Pericardium fibroblast (primary cell): ENCODE data around the gene RPS6KA4. TPM values are rescaled to one million over a fixed set of nuclear protein-coding genes. Genes with fewer than 3 reads are reported as not detected.

Experiments used
- total RNA-seq: library from RNA; depleted of rRNA; stranded (reverse); fragments of >200 nt; gene quantifications from 2 replicates; pipeline ENCODE4 v1.2.3, GENCODE V29; 2015

The RPS6KA4 gene
- 34.6 and 55.2 TPM in 2 replicates for total RNA-seq

GRCh38 chr11:64358907-64359711 is at the start of gene RPS6KA4:
Gene RPS6KA4, plus strand, starts transcription at chr11:64359162. Its CDS starts 74 bp downstream, at chr11:64359236.

DNA sequence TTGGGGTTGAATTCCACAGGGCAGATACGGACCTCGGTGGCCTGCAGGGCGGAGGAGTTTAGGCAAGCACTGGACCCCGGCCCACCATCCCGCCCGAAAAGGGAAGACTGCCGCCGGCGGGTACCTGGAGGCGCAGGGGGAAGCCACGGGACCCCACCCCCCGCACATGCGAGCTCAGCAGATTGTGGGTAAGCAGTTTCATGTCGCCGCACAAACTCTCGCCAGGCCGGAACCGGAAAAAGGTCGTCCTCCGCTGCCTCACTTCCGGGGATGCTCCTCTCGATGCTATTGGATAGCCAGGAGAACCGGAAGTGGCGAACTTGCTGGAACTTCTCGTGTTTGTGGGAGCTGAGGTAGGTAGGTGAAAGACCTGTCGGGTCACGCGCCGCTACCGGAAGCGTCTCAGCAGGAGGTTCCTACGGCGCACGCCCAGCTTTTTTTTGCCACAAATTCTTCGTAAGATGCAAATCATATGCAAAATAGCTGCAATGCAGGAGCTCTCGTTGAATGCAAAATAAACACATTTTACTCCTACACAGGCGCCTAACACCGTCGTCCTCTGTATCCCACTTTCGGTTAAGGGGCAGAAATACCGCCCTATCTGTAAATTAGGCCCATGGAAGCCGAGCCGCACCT is 41.5 kb upstream of the RPS6KA4 start, which contains the start of gene TRMT112:
Gene TRMT112 (minus strand): TSS at position 235 of the 636 bp plus-strand sequence. CDS start 33 bp downstream, at position 202.

GRCh38 chr11:64317961-64318765 is 40.8 kb upstream of the RPS6KA4 start, which contains the start of gene PRDX5:
Gene PRDX5, plus strand, starts transcription at chr11:64318121. Its CDS starts 95 bp downstream, at chr11:64318216.

DNA sequence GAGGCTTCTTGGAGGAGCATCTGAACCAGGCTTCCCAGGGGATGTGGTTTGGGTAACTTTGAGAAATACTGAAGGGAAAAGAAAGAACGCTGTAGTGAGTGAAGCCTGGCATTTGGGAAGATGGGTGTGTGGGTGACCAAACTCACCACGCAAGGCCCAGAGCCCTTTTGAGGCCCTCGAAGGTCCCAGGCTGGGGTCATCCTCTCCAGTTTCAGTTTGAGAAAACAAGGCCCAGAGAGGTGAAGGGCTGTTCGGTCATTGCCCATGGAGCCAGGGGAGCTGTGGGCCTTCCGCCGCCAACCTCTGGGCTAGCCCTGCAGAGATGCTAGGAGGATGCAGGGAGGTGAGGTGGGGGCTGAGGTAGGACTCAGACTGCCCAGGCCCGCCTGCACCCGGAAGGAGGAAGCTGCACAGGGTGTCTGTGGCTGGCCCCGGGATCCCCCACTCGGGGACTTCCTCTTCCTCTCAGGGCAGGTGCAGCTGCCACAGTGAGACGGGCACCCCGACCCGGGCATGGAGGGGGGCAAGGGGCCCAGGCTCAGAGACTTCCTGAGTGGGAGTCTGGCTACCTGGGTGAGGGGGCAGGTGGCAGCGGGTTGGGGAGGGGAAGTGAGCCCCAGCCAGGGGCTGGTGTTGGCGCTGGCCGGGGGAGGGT is 19.1 kb upstream of the RPS6KA4 start, which contains the start of gene CCDC88B:
Gene CCDC88B (plus strand): TSS at position 451 of the 655 bp plus-strand sequence. CDS start 63 bp downstream, at position 514.

Other genes with a start within 250 kb of the RPS6KA4 start
- 24.4 and 39.9 TPM in 2 replicates for gene MACROD1, start 193.0 kb upstream of the RPS6KA4 start, total RNA-seq
- gene STIP1, start 173.0 kb upstream of the RPS6KA4 start, total RNA-seq, result 88.1 and 90.1 TPM in 2 replicates
- gene FERMT3, start 152.4 kb upstream of the RPS6KA4 start, total RNA-seq, result 3.2 and 3.4 TPM in 2 replicates
- 53.7 and 59.2 TPM in 2 replicates for gene TRPT1, start 133.0 kb upstream of the RPS6KA4 start, total RNA-seq
- 33.8 and 51.9 TPM in 2 replicates for gene NUDT22, start 132.9 kb upstream of the RPS6KA4 start, total RNA-seq
- gene DNAJC4, start 128.6 kb upstream of the RPS6KA4 start, total RNA-seq, result 14.0 and 32.9 TPM in 2 replicates
- 70.5 and 97.3 TPM in 2 replicates for gene VEGFB, start 124.6 kb upstream of the RPS6KA4 start, total RNA-seq
- 43.6 and 94.6 TPM in 2 replicates for gene FKBP2, start 118.1 kb upstream of the RPS6KA4 start, total RNA-seq
- 184 and 217 TPM in 2 replicates for gene PPP1R14B, start 112.2 kb upstream of the RPS6KA4 start, total RNA-seq
- gene PLCB3, start 107.6 kb upstream of the RPS6KA4 start, total RNA-seq, result 32.9 and 40.7 TPM in 2 replicates
- gene BAD, start 74.5 kb upstream of the RPS6KA4 start, total RNA-seq, result 133 and 152 TPM in 2 replicates
- gene GPR137, start 73.3 kb upstream of the RPS6KA4 start, total RNA-seq, result 25.4 and 32.1 TPM in 2 replicates
- gene KCNK4, start 67.9 kb upstream of the RPS6KA4 start, total RNA-seq, result 0.26 TPM in 1 of 2 replicates, not detected in the other
- not detected in 2 replicates for gene CATSPERZ, start 58.8 kb upstream of the RPS6KA4 start, total RNA-seq
- 16.9 and 30.0 TPM in 2 replicates for gene ESRRA, start 53.6 kb upstream of the RPS6KA4 start, total RNA-seq
- 200 and 206 TPM in 2 replicates for gene TRMT112, start 41.6 kb upstream of the RPS6KA4 start, total RNA-seq
- gene PRDX5, start 41.0 kb upstream of the RPS6KA4 start, total RNA-seq, result 401 and 450 TPM in 2 replicates
- 0.34 and 2.7 TPM in 2 replicates for gene CCDC88B, start 19.0 kb upstream of the RPS6KA4 start, total RNA-seq
- not detected in 2 replicates for gene SLC22A11, start 196.8 kb downstream of the RPS6KA4 start, total RNA-seq
- gene SLC22A12, start 232.1 kb downstream of the RPS6KA4 start, total RNA-seq, result not detected in 2 replicates